Measurements from ENCODE around the gene SELENON. TPM values are rescaled to one million over a fixed set of nuclear protein-coding genes. Genes with fewer than 3 reads are reported as not detected.

The SELENON gene
- total and polyA plus RNA-seq, 2 of the 8 experiments (the other 6 are each of a cell fraction or from before 2014, with no cell fraction given) = 43.0 to 77.6 TPM

DNA sequence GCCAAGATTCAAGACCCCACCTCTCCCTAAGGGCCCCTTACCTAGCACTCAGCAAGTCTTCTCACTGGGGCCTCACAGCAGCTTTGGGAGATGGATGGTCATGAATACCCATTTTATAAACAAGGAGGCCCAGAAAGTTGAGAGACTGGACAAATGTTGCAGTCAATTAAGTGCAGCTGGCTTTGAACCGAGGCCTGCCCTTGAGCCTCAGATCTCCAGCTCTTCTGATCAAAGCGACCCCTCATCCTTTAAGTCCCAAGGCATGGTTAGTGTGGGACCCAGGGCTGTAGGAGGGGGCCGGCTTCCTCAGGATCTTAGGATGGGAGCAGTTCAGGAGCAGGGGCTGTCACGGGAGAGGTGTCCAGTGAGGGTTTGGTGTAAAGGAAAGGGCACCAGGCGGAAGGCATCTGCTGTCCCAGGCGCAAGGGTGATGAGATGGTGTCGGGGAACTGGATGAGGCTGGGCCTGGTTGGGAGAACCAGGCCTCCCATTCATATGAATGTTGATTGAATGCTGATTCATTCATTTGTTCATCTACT is 14.6 kb downstream of the SELENON start:
- Histone ChIP-seq H2BK5ac (ENCODE audit: low read depth, low read length) (no peak overlapping the region), H3K9me3 (ENCODE audit: insufficient read depth in 2 of 2, low read depth in 1 of 2, low read length in 1 of 2) (no peaks in the 10 kb centered on the region), H3K79me2 (ENCODE audit: control insufficient read depth in 1 of 2, insufficient read depth in 2 of 2, low read length in 2 of 2) (no peaks in the 10 kb centered on the region), H2BK20ac (ENCODE audit: low read length) (no peak overlapping the region), H3K79me1 (ENCODE audit: low read depth, low read length) (0 out of 2 replicates have a peak, but pooled peaks cover 2% of the 10 kb centered on the region), H3K4me1 (replicated peaks in 1 of 4; ENCODE audit: control insufficient read depth in 3 of 4, insufficient read depth in 4 of 4, low read length in 3 of 4) (peaks cover 9 to 16% (median 10%) of the 10 kb centered on the region in 4 experiments), H4K8ac (ENCODE audit: extremely low read depth, insufficient read depth, low read length) (no peak overlapping the region), H2AK5ac (ENCODE audit: low read depth, low read length) (no peak overlapping the region), H3K56ac (replicated peaks; ENCODE audit: insufficient read length, low read depth, low read length) (no peak overlapping the region), H3K23me2 (ENCODE audit: low read depth, low read length) (peaks cover 4% of the 10 kb centered on the region), H3K27me3 (replicated peaks in 1 of 4; ENCODE audit: control insufficient read depth in 3 of 4, extremely low read depth in 1 of 4, insufficient read depth in 3 of 4, low read length in 3 of 4) (no peaks in the 10 kb centered on the region), H2BK15ac (ENCODE audit: low read length) (no peak overlapping the region), H4K20me1 (replicated peaks in 1 of 2; ENCODE audit: control insufficient read depth in 1 of 2, insufficient read depth in 2 of 2, low read length in 2 of 2) (peaks cover 2 to 8% of the 10 kb centered on the region in 2 experiments), H3K18ac (ENCODE audit: extremely low read depth, low read length) (no peak overlapping the region), H3K27ac (ENCODE audit: low read depth, low read length) (no peak overlapping the region), H2BK120ac (replicated peaks; ENCODE audit: low read depth, low read length) (no peak overlapping the region), H2AFZ (ENCODE audit: low read length) (no peak overlapping the region), H4K5ac (ENCODE audit: insufficient read length, low read depth, low read length) (no peak overlapping the region), H3K36me3 (ENCODE audit: control insufficient read depth in 2 of 4, insufficient read depth in 4 of 4, low read length in 3 of 4) (peaks cover 0 to 7% (median 2%) of the 10 kb centered on the region in 4 experiments; a peak in 3 of 8 replicates), H3K9ac (replicated peaks in 1 of 4; ENCODE audit: extremely low read depth in 1 of 4, low read depth in 3 of 4, low read length in 3 of 4) (no peak overlapping the region), H3K4me2 (ENCODE audit: insufficient read depth in 1 of 2, low read depth in 2 of 2, low read length in 2 of 2) (no peak overlapping the region), H3K4me3 (ENCODE audit: extremely low read depth in 1 of 4, insufficient read depth in 2 of 4, low read depth in 3 of 4, low read length in 4 of 4) (no peak overlapping the region), H2BK12ac (ENCODE audit: low read depth, low read length) (no peak overlapping the region), H4K91ac (replicated peaks; ENCODE audit: insufficient read length, low read length) (no peak overlapping the region), H3K23ac (ENCODE audit: insufficient read length) (no peak overlapping the region), H3K14ac (ENCODE audit: insufficient read length) (no peak overlapping the region), H3K4ac (replicated peaks; ENCODE audit: insufficient read length, low read depth, low read length) (no peak overlapping the region)
- no peak for FAIRE-seq
- ChIA-PET CTCF (ENCODE audit: partially characterized antibody) (interaction anchor here (0.6 to 8.2 kb wide), 8 partner anchors 9 to 260 kb away, joined by 3 to 83 read pairs (median 4); partner anchors contain the start of gene SELENON), POLR2A (ENCODE audit: partially characterized antibody) (interaction anchor here (0.6 to 1.8 kb wide), 5 partner anchors 13 to 277 kb away, joined by 3 to 7 read pairs (median 4); no protein-coding TSS in a partner anchor)
- no peak for DNase-seq (ENCODE audit: low read depth in 1 of 2, low spot score in 2 of 2)
- WGBS, 2 experiments (ENCODE audit: extremely low coverage in 1 of 2, insufficient coverage in 1 of 2, insufficient read length in 1 of 2, insufficient replicate concordance in 2 of 2, low coverage in 1 of 2, low lambda C conversion rate in 2 of 2, missing lambda C conversion rate in 1 of 2) = 87% methylated on average over 7 of the region's 7 CpGs; no CpG with 5 or more reads in 1 of the 2 experiments
- TF ChIP-seq FOSL1 (IDR thresholded peaks at IDR 0.05; ENCODE audit: insufficient read depth, low read depth, low read length) = no peak
- no peak for TF ChIP-seq SP4 (IDR thresholded peaks at IDR 0.05; ENCODE audit: low read length)
- no peak for TF ChIP-seq CBX5 (IDR thresholded peaks at IDR 0.05; ENCODE audit: low read depth, low read length)
- no peak for TF ChIP-seq TCF12 (IDR thresholded peaks at IDR 0.05; ENCODE audit: low read depth, low read length)

Data from H1 (cell line).